Measurements from ENCODE around the gene SRGAP1.
A peak's percentile ranks its signal among the peaks of the same experiment; 100 is the strongest.

Gene SRGAP1

GRCh38 chr12:64088431-64089349 is 244.2 kb downstream of the SRGAP1 start (continued):
- TF ChIP-seq ZNF518A (tag by site-specific recombination; conservative IDR thresholded peaks at IDR 0.05; ENCODE audit: low read depth) (0 out of 2 replicates have a peak, but pooled peaks have one; percentile 54), ZBTB7A (tag by site-specific recombination; IDR thresholded peaks at IDR 0.05; ENCODE audit: low read depth) (no peak), ZNF514 (tag by site-specific recombination; IDR thresholded peaks at IDR 0.05) (no peak), ZNF335 (tag by site-specific recombination; conservative IDR thresholded peaks at IDR 0.05) (0 out of 2 replicates have a peak, but pooled peaks have one; percentile 21), ZNF639 (tag by site-specific recombination; IDR thresholded peaks at IDR 0.05) (no peak), OVOL3 (tag by site-specific recombination; IDR thresholded peaks at IDR 0.05) (no peak), ZNF658 (tag by site-specific recombination; IDR thresholded peaks at IDR 0.05) (no peak), PATZ1 (tag by site-specific recombination; IDR thresholded peaks at IDR 0.05) (no peak), ZXDB (tag by site-specific recombination; IDR thresholded peaks at IDR 0.05) (peak; percentile 25; the same call in 1 of the 2 replicates), REST (tag by site-specific recombination; IDR thresholded peaks at IDR 0.05) (no peak), OSR2 (tag by site-specific recombination; IDR thresholded peaks at IDR 0.05) (peak; percentile 66), ZBTB48 (tag by site-specific recombination; IDR thresholded peaks at IDR 0.05) (peak; percentile 66)

GRCh38 chr12:64090047-64090446 is 245.5 kb downstream of the SRGAP1 start:
- TF ChIP-seq ZNF202 (tag by site-specific recombination; IDR thresholded peaks at IDR 0.05; ENCODE audit: borderline replicate concordance) (no peak), ZNF157 (tag by site-specific recombination; IDR thresholded peaks at IDR 0.05) (no peak), MEIS1 (CRISPR knock-in tag; IDR thresholded peaks at IDR 0.05; ENCODE audit: borderline replicate concordance) (no peak), OSR2 (tag by site-specific recombination; IDR thresholded peaks at IDR 0.05) (no peak), ZNF311 (tag by site-specific recombination; IDR thresholded peaks at IDR 0.05; ENCODE audit: borderline replicate concordance) (no peak)
- H3K4me1 ChIP-seq (ENCODE audit: control insufficient read depth, insufficient read depth, low read length): peaks cover 9% of the 10 kb centered on the region; the same call in 1 of the 2 replicates
- H3K36me3 ChIP-seq (ENCODE audit: control insufficient read depth in 2 of 2, insufficient read depth in 1 of 2, low read length in 2 of 2): no peaks in the 10 kb centered on the region
- H3K9me3 ChIP-seq (ENCODE audit: control insufficient read depth, insufficient read depth, low read depth, low read length): no peaks in the 10 kb centered on the region
- ChIA-PET POLR2A (no interaction called here), CTCF (no interaction called here)
- H3K27ac ChIP-seq (ENCODE audit: extremely low read depth, low read depth, low read length): no peak overlapping the region
- H3K4me3 ChIP-seq (ENCODE audit: low read depth, low read length): no peak overlapping the region
